Fibroblast of pulmonary artery (primary cell): ENCODE results near the gene DENND4A.

Experiments
- DNase-seq: peaks from one replicate; pipeline ENCODE4 v3.0.0-alpha.2; 2010; ENCODE audit warnings: low read depth
- H3K4me3 ChIP-seq: replicated peaks from 2 replicates; pipeline ENCODE4 v1.5.1; 2011; ENCODE audit warnings: low read depth, mild to moderate bottlenecking, control low read depth, low read length, moderate library complexity
- CTCF ChIP-seq: IDR thresholded peaks from 2 replicates; pipeline ENCODE4 v1.5.1; 2011; ENCODE audit warnings: mild to moderate bottlenecking, control low read depth, low read length, inconsistent platforms; ENCODE audit errors: missing control alignments

The DENND4A gene

GRCh38 chr15:65792138-65792987, at the start of gene DENND4A:
Gene DENND4A, minus strand, starts transcription at chr15:65792293. Its CDS starts 35,843 bp downstream, at chr15:65756450.
- peak within 1 kb of the TSS; percentile 77 for H3K4me3 ChIP-seq
- peak; percentile 99 for DNase-seq
- no peak for TF ChIP-seq CTCF

- H3K4me3 ChIP-seq: peak overlapping the region; percentile 31
- DNase-seq: peak; percentile 53
- TF ChIP-seq CTCF: no peak
These were observed 49.2 kb upstream of the DENND4A start for GRCh38 chr15:65841121-65841930.

- no peak for DNase-seq
- no peak for TF ChIP-seq CTCF
- no peak overlapping the region for H3K4me3 ChIP-seq
These were observed 47.9 kb upstream of the DENND4A start for GRCh38 chr15:65839985-65840384.

- TF ChIP-seq CTCF: no peak
- no peak overlapping the region for H3K4me3 ChIP-seq
- DNase-seq: no peak
These were observed 47.3 kb upstream of the DENND4A start for GRCh38 chr15:65839354-65839901.

- no peak for DNase-seq
- H3K4me3 ChIP-seq: no peak overlapping the region
- TF ChIP-seq CTCF: no peak
These were observed 45.5 kb upstream of the DENND4A start for GRCh38 chr15:65837301-65838294.

- no peak overlapping the region for H3K4me3 ChIP-seq
- DNase-seq: no peak
- TF ChIP-seq CTCF: peak; percentile 13
These were observed 44.6 kb upstream of the DENND4A start for GRCh38 chr15:65836665-65837064.
